NCI-H2081 (cell line): ENCODE results near the gene CDCA8.

Experiments used
- DNase-seq, 2 experiments: peaks; one replicate each; lab custom pipeline; 2025; lab: John Stamatoyannopoulos, UW

Gene CDCA8

GRCh38 chr1:37692078-37692833 is at the start of gene CDCA8:
TSS of gene CDCA8 (plus strand) at chr1:37692516. CDS start at chr1:37692691, 175 bp downstream.
- DNase-seq, result peak; percentile 99

- no peak for DNase-seq
Observed at GRCh38 chr1:37647281-37647680, 45.0 kb upstream of the CDCA8 start.

GRCh38 chr1:37650173-37650572 is 42.1 kb upstream of the CDCA8 start:
- DNase-seq, result no peak

GRCh38 chr1:37650721-37651120 is 41.6 kb upstream of the CDCA8 start:
- DNase-seq, result no peak

- DNase-seq, result no peak
Observed at GRCh38 chr1:37651803-37652202, 40.5 kb upstream of the CDCA8 start.

- no peak for DNase-seq
Observed at GRCh38 chr1:37652976-37653375, 39.3 kb upstream of the CDCA8 start.

- no peak for DNase-seq
Observed at GRCh38 chr1:37653906-37654305, 38.4 kb upstream of the CDCA8 start.

- DNase-seq, result no peak
Observed at GRCh38 chr1:37655274-37655673, 37.0 kb upstream of the CDCA8 start.

- no peak for DNase-seq
Observed at GRCh38 chr1:37656026-37656425, 36.3 kb upstream of the CDCA8 start.

GRCh38 chr1:37656881-37657280 is 35.4 kb upstream of the CDCA8 start:
- DNase-seq, result no peak

GRCh38 chr1:37657620-37658412 is 34.5 kb upstream of the CDCA8 start:
- no peak for DNase-seq

GRCh38 chr1:37658486-37658885 is 33.8 kb upstream of the CDCA8 start:
- DNase-seq, result no peak

- no peak for DNase-seq
Observed at GRCh38 chr1:37660664-37661063, 31.7 kb upstream of the CDCA8 start.

GRCh38 chr1:37661401-37661800 is 30.9 kb upstream of the CDCA8 start:
- DNase-seq, result no peak

GRCh38 chr1:37662031-37662755 is 30.1 kb upstream of the CDCA8 start:
- no peak for DNase-seq

GRCh38 chr1:37663426-37664000 is 28.8 kb upstream of the CDCA8 start:
- DNase-seq, result no peak

GRCh38 chr1:37666241-37666867 is 26.0 kb upstream of the CDCA8 start:
- no peak for DNase-seq

- no peak for DNase-seq
Observed at GRCh38 chr1:37667023-37667671, 25.2 kb upstream of the CDCA8 start.

- DNase-seq, result no peak
Observed at GRCh38 chr1:37670133-37670532, 22.2 kb upstream of the CDCA8 start.

- DNase-seq, result no peak
Observed at GRCh38 chr1:37671261-37671660, 21.1 kb upstream of the CDCA8 start.

- DNase-seq, result no peak
Observed at GRCh38 chr1:37672136-37672870, 20.0 kb upstream of the CDCA8 start.
